ENCODE results near the gene FAM234A. TPM values are rescaled to one million over a fixed set of nuclear protein-coding genes. Genes with fewer than 3 reads are reported as not detected.
A peak's percentile ranks its signal among the peaks of the same experiment; 100 is the strongest.
"Not testable (repeated sequence)": the region's sequence is repeated elsewhere in the genome, so short reads cannot be mapped to it uniquely, and the experiment has no call there.

FAM234A gene, protein sequence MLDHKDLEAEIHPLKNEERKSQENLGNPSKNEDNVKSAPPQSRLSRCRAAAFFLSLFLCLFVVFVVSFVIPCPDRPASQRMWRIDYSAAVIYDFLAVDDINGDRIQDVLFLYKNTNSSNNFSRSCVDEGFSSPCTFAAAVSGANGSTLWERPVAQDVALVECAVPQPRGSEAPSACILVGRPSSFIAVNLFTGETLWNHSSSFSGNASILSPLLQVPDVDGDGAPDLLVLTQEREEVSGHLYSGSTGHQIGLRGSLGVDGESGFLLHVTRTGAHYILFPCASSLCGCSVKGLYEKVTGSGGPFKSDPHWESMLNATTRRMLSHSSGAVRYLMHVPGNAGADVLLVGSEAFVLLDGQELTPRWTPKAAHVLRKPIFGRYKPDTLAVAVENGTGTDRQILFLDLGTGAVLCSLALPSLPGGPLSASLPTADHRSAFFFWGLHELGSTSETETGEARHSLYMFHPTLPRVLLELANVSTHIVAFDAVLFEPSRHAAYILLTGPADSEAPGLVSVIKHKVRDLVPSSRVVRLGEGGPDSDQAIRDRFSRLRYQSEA
- 107 and 132 TPM in 2 replicates for total RNA-seq (2014; rRNA removed)
- polyA plus RNA-seq (2012), result 55.4 TPM

DNA sequence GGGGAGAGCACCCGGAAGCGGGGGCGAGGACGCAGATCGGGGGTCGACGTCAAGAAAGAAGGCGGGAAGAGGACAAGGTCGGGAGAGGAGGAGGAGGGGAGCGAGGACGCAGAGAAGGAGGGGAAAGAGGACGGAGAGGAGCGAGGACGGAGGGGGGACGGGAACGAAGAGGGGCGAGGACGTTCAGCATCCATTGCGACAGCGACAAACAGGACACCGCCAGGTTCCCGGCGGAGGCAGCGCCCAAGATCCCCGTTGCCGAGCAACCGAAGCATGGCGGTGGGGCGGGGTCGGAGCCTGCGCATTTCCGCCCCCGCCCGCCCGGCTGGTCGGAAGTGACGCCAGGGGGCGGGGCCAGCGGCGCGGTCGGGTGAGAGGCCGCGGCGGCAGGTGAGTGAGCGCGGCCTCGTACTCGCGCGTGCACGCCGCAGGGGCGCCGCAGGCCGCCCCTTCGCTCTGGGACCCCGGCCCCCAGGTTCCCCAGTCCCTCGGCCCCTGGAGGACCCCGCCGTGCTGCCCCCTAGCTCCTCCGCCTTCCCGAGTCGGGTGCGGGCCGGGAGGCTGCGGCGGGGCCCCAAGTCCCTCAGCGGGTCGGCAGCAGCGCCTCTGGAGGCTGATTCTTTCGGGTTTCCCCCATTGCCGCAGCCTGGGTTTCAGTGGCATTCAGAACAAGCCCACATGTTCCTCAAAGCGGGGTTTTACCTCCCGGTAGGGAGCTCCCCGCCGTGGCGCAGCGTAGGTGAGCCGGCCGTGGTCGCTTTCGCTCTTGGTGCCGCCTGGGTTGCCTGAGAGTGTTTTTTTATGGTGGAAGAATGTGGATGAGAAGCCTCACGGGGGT, at the start of gene FAM234A:
FAM234A (plus strand) TSS at position 354 of the 838 bp plus-strand sequence. CDS start 19,593 bp downstream, outside the sequence.
- peak; percentile 84 for DNase-seq (ENCODE audit: low read depth)

DNA sequence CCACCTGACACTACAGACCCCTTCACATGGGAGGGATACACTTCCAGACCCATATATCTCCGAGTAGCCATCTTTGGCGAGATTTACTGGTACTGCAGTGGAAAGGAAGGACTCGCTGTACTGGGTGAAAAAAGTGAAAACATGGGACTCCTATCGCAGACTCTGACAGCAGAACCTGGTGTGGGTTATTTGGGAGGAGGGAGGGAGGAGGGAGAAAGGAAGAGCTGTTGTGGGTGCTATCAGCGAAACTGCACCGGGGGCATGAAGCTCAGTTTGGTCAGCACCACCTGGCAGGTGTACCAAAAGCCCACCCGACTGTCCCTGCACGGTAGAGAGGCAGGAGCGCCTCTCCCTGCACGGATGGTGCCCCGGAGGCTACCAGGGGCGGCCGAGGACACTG, 49.4 kb upstream of the FAM234A start:
- DNase-seq (ENCODE audit: low read depth), result no peak

DNA sequence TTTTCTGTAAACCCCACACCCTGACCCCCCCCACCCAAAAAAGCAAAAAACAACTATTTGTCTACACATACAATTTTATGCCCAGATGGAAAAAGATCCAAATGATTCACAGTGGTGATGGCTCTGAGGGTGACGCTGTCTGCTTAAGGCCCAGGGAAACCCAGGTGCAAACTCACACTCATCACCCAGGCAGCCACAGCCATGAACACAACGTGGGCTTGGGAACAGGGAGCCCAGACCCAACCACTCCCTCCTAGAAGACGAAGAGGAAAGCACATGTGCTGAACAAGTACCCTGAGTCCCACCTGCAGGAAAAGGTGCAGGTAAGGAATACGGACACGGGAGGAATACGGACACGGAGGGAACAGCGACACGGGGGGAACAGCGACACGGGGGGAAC, 48.9 kb upstream of the FAM234A start:
- no peak for DNase-seq (ENCODE audit: low read depth)

DNA sequence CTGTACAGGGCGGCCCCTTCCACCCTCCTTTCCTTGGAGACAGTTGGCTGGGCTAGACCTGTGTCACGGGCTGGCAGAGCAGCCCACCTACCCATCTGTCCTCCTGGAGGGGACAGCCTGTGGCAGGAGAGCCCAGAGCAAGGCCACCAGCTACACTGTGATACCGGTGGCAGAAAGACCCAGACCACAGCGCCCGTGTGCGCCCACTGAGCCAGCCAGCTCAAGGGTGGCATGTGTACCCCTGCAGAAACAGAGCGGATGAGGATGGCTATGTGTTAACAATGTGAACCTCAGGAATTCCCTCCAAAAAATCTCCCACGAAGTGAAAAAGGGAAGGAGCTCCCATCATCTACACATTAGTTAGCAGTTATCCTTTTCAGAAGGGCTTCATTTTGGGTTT, 47.3 kb upstream of the FAM234A start:
- no peak for DNase-seq (ENCODE audit: low read depth)

DNA sequence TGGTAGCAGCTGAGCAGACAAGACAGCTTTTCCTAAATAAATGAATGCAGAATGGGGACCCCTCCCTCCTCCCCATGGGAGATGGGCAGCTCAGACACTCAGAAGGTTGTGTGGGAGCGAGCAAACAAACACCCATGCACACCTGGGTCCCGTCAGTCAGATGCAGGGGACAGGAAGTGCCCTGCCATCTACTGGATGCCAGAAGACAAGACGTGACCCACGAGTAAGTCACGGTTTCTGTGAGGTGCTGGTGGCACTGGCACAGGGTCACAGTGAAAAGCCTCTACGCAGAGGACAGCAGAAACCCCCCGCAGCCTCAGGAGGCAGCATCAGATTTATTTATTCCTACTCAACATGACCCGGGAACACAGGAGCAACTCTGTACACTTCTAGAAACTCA, 45.9 kb upstream of the FAM234A start:
- peak; percentile 15 for DNase-seq (ENCODE audit: low read depth)

DNA sequence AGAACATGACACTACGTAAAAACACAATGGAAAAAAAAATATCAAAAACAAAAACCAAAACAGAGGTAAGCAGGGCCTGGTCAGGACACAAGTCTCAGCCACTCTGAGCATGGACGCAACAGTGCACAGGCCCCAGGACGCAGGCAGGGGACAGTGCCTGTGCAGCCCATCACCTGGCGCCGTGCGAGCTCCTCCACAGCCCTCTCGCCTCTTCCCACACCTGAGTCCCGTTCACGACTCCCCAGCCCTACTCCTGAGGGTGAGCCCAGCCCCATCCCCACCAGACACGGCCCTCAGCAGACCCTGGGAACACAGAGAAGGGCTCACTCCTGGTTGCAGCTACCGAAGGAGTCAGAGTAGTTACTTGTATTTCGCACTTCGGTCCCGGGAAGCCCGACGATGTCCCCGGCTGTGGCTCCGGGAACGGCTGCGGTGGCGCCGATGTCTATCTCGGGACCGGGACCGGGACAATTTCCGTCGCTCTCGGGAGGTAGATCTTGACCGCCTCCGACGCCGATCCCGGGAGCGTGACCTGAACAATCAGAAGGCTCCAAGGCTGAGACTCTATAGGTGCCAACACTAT, 44.9 kb upstream of the FAM234A start:
- no peak for DNase-seq (ENCODE audit: low read depth)

DNA sequence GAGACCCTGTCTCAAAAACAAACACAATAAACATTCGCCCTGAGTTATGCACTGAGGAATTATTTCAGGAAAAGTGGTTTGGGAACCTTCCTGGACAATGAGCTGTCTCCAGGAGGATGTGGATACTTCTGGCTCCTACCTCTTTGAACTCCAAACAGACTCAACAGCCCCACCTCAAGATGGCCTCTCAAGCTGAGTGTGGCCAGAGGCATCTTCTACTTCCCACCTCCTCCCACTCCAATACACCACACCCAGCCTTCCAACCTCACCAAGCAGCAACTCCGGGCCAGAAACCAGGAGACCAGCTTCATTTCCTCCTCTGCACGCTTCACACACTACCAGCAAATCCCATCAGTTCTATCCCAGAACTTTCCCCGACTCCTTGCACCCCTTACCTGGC, 42.8 kb upstream of the FAM234A start:
- DNase-seq (ENCODE audit: low read depth), result no peak

DNA sequence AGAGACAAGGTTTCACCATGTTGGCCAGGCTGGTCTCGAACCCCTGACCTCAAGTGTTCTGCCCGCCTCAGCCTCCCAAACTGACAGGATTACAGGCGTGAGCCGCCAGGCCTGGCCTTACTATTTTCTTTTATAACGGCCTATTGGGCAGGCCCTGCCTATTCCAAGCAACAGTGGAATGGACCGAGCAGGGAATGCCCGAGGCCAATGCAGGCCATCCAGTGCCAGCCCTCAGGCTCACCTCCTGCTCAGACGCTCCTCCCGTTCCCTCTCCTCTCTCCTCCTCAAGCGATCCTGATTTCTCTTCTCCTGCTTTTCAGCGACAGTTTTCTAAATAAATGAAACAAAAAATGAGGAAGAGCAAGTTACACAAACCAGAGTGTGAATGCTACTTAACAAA, 41.9 kb upstream of the FAM234A start:
- DNase-seq (ENCODE audit: low read depth), result no peak

DNA sequence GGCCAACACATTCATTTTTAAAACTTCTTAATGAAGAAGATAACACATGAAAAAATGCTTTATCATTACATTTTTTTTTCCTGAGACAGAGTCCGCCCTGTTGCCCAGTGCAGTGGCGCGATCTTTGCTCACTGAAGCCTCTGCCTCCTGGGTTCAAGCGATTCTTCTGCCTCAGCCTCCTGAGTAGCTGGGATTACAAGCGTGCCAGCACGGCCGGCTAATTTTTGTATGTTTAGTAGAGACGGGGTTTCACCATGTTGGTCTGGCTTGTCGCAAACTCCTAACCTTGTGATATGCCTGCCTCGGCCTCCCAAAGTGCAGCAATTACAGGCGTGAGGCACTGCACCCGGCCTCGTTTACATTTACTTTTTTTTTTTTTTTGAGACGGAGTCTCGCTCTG, 41.2 kb upstream of the FAM234A start:
- DNase-seq (ENCODE audit: low read depth), result no peak

DNA sequence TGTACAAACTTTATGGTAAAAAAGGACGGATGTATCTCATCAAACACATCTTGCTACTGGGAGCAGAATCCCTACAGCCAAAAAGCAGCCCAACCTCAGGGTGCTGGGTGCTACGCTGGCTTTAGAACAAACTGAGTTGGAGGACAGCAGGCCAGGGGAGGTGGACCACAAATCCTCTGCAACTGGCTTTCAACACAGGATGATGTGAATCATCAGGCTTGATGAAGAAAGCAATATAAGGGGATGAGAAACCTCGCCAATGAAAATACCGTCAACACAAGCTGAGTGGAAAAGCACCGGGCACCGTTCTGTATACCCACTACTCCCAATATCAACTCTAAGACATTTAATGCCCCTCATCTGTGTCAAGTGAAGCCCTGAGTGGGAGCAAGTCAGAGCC, 40.1 kb upstream of the FAM234A start:
- DNase-seq (ENCODE audit: low read depth), result no peak

DNA sequence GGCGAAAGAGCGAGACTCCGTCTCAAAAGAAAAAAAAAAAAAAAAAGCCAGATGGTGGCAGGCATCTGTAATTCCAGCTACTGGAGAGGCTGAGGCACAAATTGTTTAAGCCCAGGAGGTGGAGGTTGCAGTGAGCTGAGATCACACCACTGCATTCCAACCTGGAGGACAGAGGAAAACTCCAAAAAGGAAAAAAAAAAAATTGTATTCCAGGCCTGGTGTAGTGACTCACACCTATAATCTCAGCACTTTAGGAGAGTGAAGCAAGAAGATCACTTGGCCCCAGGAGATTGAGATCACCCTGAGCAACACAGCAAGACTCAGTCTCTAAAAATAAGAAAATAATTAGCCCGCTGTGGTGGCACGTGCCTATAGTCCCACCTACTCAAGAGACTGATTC, 34.2 kb upstream of the FAM234A start:
- DNase-seq (ENCODE audit: low read depth), result peak; percentile 60

DNA sequence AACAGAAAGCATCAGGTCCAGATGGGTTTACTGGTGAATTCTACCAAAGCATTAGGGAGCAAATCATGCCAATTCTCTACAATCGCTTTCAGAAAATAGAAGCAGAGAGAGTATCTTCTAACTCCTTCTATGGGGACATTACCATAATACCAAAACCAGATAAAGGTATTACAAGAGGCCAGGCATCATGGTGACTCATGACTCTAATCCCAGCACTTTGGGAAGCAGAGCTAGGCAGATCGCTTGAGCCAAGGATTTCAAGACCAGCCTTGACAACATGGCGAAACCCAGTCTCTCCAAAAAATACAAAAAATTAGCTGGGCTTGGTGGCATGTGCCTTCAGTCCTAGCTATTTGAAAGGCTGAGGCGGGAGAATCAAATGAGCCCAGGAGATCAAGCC, 31.4 kb upstream of the FAM234A start:
- no peak for DNase-seq (ENCODE audit: low read depth)

DNA sequence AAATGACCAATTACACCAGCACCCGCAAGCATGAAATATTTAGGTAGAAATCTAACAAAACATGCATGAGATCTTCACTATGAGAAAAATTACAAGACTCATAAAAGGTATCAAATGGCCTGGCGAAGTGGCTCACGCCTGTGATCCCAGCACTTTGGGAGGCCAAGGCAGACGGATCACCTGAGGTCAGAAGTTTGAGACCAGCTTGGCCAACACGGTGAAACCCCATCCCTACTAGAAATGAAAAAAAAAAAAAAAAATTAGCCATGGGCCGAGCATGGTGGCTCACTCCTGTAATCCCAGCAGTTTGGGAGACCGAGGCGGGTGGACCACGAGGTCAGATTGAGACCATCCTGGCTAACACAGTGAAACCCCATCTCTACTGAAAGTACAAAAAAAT, 30.6 kb upstream of the FAM234A start:
- DNase-seq (ENCODE audit: low read depth), result not testable (repeated sequence)

DNA sequence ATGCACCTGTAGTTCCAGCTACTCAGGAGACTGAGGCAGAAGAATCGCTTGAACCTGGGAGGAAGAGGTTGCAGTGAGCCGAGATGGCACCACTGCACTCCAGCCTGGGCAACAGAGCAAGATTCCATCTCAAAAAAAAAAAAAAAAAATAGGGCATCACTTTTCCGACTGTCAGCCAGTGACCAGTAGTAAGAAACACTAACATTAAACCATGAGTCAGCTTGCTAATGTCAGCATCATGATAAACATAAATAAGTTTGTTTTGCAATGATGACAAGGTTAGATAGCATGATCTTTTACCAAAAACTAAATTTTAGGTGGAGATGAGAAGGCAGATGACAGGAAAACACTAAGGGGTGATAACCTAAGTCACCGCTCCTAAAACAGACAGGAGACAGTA, 25.3 kb upstream of the FAM234A start:
- DNase-seq (ENCODE audit: low read depth), result not testable (repeated sequence)

DNA sequence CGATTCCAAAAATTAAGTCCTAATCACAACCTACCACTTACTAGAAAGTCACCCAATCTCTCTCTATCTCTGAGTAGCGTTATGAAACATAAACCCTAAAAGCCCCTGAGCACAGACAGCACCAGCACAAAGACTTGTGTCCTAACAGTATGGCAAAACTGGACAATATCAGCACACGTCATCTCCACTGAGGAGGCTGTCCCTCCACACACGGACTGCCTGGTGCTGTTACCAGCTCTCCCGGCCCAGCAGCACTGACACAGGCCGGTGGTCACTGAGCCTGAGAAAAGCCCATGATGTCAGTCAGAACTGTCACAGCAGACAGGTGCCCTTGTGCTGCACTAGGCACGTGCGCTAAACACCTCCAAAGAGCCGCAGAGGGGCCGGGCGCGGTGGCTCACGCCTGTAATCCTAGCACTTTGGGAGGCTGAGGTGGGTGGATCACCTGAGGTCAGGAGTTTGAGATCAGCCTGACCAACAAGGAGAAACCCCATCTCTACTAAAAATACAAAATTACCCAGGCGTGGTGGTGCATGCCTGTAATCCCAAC, 22.9 kb upstream of the FAM234A start:
- not testable (repeated sequence) for DNase-seq (ENCODE audit: low read depth)

DNA sequence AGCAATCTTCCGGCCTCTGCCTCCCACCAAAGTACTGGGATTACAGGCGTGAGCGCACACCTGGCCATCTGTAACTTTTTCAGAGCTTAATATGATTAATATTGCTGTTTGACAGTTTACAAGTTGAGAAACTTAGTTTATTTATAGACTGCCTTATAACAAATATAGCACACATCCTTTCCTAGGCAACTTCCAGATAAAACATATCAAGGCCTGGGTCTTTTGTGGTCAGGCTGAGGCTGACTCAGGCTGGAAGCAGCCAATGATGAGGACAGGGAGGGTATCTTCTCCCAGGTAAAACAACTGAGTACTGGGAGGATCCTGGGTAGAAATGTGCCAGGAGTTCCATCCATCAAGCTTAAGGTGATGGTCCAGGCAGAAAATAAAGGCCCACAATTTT, 21.6 kb upstream of the FAM234A start:
- no peak for DNase-seq (ENCODE audit: low read depth)

DNA sequence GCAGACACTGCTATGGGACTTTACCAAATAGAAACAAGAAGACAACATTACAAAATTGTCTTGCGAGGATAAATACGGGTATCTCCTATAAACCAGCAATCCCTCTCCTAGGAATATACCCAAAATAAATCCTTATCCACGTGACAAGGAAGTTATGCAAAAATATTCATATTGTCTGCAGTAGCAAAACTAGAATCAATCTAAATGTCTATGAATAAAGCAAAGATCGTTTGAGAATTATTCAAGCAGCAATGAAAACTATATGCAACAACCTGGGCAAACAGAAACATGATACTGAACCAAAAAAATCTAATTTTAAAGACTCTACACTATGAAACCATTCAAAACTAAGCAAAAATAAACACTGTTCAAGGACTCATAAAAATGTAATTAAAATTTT, 14.6 kb upstream of the FAM234A start:
- no peak for DNase-seq (ENCODE audit: low read depth)

DNA sequence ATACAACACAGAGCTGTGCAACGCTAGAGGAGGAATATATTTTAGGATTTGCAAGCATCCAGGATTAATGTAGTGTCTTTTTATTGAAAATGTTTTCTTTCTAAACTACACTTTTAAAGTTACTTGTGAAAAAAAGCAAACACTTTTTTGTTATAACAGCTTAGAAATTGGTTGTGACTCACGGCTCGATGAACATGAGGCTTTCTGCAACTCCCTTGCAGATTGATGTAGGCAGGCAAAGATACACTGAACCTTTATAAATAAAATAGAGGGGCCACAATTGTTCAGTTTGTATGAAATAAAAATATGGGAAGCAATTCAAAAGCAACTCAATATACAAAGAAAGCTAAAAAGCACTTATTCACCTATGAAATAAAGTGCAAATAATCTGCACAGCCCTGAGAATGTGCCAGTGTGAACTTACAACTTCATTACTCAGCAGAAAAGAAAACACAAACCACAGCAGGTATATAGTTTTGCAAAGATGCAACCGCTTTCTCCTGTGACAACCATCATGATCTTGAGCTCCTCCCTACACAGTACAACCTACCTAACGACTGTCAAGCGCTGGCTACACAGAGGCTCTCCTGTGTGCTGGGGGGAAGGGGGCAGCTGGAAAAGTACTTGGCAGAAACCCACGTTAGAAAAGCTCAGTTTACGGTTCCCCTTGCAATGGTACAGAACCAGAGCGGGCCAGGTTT, 6.3 kb upstream of the FAM234A start:
- DNase-seq (ENCODE audit: low read depth), result peak; percentile 12

DNA sequence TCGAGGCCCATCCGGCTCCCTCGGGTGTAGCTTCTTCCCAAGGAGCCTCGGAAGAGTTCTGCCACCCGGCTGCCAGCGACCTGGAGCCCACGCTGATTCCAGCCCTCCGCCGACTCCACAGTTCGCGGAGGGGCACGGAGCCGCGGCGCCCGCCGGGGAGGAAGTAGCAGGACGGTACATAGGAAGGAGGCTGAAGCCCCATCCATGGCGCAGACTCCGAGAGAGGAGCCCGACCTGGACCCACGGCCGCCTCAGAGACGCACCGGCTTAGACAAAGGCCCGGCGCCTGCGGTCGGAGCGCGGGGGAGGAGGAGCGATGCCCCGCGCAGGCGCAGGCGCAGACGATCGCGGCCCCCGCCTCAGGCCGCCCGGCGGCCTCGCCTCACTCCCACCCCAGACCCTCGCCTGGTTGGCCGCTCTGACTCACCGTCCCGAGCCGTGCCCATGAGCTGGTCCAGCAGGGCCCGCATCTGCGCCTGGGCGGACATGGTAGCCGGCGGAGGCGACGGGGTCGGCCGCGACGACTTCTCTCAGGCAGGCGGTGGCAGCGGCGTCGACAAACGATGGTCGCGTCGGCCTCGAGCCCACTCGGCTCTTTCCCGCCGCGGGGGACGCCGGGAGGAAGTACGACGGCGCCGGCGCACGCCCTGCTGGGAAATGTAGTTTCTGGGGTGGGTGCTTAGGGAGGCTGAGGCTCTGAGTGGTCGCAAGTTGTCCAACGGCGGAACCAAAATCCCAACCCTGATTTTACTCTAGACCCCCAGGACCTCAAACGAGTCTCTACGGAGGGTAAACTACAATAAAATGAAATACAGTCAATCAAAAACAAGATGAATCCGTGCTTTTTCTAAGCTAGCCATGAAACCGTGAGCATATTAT, 5.5 kb upstream of the FAM234A start, which contains the start of gene LUC7L:
LUC7L (minus strand) TSS at position 598 of the 879 bp plus-strand sequence; CDS start at position 488, 110 bp downstream.
- DNase-seq (ENCODE audit: low read depth), result peak; percentile 81

DNA sequence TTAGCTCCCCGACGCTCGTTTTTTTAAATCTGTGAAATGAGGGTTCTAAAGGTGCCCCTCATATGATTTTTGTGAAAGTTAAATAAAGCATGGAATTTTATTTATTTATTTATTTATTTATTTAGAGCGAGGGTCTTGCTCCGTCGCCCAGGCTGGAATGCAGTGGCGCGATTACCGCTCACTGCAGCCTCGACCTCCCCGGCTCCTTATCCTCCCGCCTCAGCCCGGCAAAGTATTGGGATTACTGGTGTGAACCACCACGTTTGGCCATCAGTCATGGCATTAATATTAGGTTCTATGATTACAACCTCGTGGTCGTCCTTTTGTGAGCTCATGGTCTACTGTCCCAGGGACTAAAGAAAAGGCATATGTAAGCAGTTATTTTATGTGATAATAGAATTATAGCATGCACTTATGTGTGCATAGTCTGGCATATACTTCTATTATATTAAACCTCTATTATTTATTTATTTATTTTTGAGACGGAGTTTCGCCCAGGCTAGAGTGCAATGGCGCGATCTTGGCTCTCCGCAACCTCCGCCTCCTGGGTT, 4.8 kb upstream of the FAM234A start:
- no peak for DNase-seq (ENCODE audit: low read depth)

Measured in LHCN-M2 (cell line).